WTC11 (cell line): ENCODE results near the gene CALCB. TPM values are rescaled to one million over a fixed set of nuclear protein-coding genes. Genes with fewer than 3 reads are reported as not detected.

Experiments
- ATAC-seq: fragments of 200-7000 bp; cut with Tn5 transposase; 2 replicates; pipeline ENCODE4 v1.10.0; 2021; ENCODE audit warnings: mild to moderate bottlenecking, moderate library complexity
- CTCF ChIA-PET: fragments of 300-600 bp; sonication (Branson Sonifier 250); formaldehyde crosslinking; loops from one replicate; lab custom pipeline; 2021; ENCODE audit warnings: antibody characterized with exemption; lab: Charles Lee
- POLR2A ChIA-PET: fragments of 350-600 bp; sonication (Branson Sonifier 250); formaldehyde crosslinking; loops from one replicate; lab custom pipeline; 2021; ENCODE audit warnings: antibody characterized with exemption; lab: Charles Lee
- DNase-seq: peaks from one replicate; pipeline ENCODE4 v3.0.0; 2021; ENCODE audit warnings: low spot score
- H3K27ac Mint-ChIP-seq: 2 replicates; pipeline ENCODE4 v1.8.0; 2021; ENCODE audit warnings: mixed read lengths
- H3K27me3 Mint-ChIP-seq: 2 replicates; pipeline ENCODE4 v1.8.0; 2021; ENCODE audit warnings: low read depth, mild to moderate bottlenecking, moderate library complexity, mixed read lengths
- H3K36me3 Mint-ChIP-seq: 2 replicates; pipeline ENCODE4 v1.8.0; 2021; ENCODE audit warnings: mixed read lengths
- H3K4me1 Mint-ChIP-seq: 2 replicates; pipeline ENCODE4 v1.8.0; 2022; ENCODE audit warnings: mixed read lengths
- H3K4me3 Mint-ChIP-seq: 2 replicates; pipeline ENCODE4 v1.8.0; 2021; ENCODE audit warnings: mild to moderate bottlenecking, moderate library complexity, mixed read lengths
- H3K9me3 Mint-ChIP-seq: 2 replicates; pipeline ENCODE4 v1.8.0; 2021; ENCODE audit warnings: mixed read lengths
- AFF4 ChIP-seq: sonication (generic); formaldehyde crosslinking; IDR thresholded peaks from 2 replicates; pipeline ENCODE4 v1.8.1; 2023; ENCODE audit warnings: mild to moderate bottlenecking, missing genetic modification reagents, borderline replicate concordance
- ESRRA ChIP-seq: sonication (generic); formaldehyde crosslinking; IDR thresholded peaks from 2 replicates; pipeline ENCODE4 v1.8.1; 2022; ENCODE audit warnings: mild to moderate bottlenecking, missing genetic modification reagents, borderline replicate concordance
- FOXJ3 ChIP-seq: sonication (generic); formaldehyde crosslinking; IDR thresholded peaks from 2 replicates; pipeline ENCODE4 v1.9.0; 2021; ENCODE audit warnings: missing genetic modification reagents, mild to moderate bottlenecking, borderline replicate concordance
- JAZF1 ChIP-seq: fragments of 250-450 bp; sonication (Bioruptor Pico); IDR thresholded peaks from 2 replicates; pipeline ENCODE4 v1.9.0; 2021; ENCODE audit warnings: moderate library complexity, mild to moderate bottlenecking, inconsistent platforms
- KAT7 ChIP-seq: sonication (generic); formaldehyde crosslinking; IDR thresholded peaks from 2 replicates; pipeline ENCODE4 v1.8.1; 2023; ENCODE audit warnings: missing genetic modification reagents, mild to moderate bottlenecking, borderline replicate concordance
- NFE2L1 ChIP-seq: sonication (generic); formaldehyde crosslinking; IDR thresholded peaks from 2 replicates; pipeline ENCODE4 v1.8.1; 2023; ENCODE audit warnings: missing genetic modification reagents
- NR2C2 ChIP-seq: sonication (generic); formaldehyde crosslinking; IDR thresholded peaks from 2 replicates; pipeline ENCODE4 v1.8.0; 2022; ENCODE audit warnings: mild to moderate bottlenecking, missing genetic modification reagents
- PRRX2 ChIP-seq: fragments of 250-450 bp; sonication (Bioruptor Pico); IDR thresholded peaks from 2 replicates; pipeline ENCODE4 v1.8.0; 2021; ENCODE audit warnings: mild to moderate bottlenecking
- total RNA-seq: library from RNA; stranded (reverse); gene quantifications from 3 replicates; pipeline ENCODE4 v1.2.3, GENCODE V29; 2021
- TF ChIP-seq, protein P1 (sequence below): sonication (generic); formaldehyde crosslinking; IDR thresholded peaks from 2 replicates; pipeline ENCODE4 v1.8.0; 2022; ENCODE audit warnings: missing genetic modification reagents
- TF ChIP-seq, protein P2 (sequence below): sonication (generic); formaldehyde crosslinking; IDR thresholded peaks from 2 replicates; pipeline ENCODE4 v1.8.1; 2023; ENCODE audit warnings: mild to moderate bottlenecking, missing genetic modification reagents
- TF ChIP-seq, protein P3 (sequence below): fragments of 250-450 bp; sonication (Bioruptor Pico); IDR thresholded peaks from 2 replicates; pipeline ENCODE4 v1.9.0; 2021; ENCODE audit warnings: mild to moderate bottlenecking, borderline replicate concordance
- TF ChIP-seq, protein P4 (sequence below): sonication (generic); formaldehyde crosslinking; IDR thresholded peaks from 2 replicates; pipeline ENCODE4 v1.8.0; 2023; ENCODE audit warnings: missing genetic modification reagents

The CALCB gene
- total RNA-seq, 1 experiment from 2014 or later, result 3.2 TPM

GRCh38 chr11:15119352-15119751, 46.0 kb downstream of the CALCB start (continued):
- TF ChIP-seq, protein P1, sequence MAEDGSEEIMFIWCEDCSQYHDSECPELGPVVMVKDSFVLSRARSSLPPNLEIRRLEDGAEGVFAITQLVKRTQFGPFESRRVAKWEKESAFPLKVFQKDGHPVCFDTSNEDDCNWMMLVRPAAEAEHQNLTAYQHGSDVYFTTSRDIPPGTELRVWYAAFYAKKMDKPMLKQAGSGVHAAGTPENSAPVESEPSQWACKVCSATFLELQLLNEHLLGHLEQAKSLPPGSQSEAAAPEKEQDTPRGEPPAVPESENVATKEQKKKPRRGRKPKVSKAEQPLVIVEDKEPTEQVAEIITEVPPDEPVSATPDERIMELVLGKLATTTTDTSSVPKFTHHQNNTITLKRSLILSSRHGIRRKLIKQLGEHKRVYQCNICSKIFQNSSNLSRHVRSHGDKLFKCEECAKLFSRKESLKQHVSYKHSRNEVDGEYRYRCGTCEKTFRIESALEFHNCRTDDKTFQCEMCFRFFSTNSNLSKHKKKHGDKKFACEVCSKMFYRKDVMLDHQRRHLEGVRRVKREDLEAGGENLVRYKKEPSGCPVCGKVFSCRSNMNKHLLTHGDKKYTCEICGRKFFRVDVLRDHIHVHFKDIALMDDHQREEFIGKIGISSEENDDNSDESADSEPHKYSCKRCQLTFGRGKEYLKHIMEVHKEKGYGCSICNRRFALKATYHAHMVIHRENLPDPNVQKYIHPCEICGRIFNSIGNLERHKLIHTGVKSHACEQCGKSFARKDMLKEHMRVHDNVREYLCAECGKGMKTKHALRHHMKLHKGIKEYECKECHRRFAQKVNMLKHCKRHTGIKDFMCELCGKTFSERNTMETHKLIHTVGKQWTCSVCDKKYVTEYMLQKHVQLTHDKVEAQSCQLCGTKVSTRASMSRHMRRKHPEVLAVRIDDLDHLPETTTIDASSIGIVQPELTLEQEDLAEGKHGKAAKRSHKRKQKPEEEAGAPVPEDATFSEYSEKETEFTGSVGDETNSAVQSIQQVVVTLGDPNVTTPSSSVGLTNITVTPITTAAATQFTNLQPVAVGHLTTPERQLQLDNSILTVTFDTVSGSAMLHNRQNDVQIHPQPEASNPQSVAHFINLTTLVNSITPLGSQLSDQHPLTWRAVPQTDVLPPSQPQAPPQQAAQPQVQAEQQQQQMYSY (CRISPR knock-in tag), result no peak
- TF ChIP-seq, protein P2, sequence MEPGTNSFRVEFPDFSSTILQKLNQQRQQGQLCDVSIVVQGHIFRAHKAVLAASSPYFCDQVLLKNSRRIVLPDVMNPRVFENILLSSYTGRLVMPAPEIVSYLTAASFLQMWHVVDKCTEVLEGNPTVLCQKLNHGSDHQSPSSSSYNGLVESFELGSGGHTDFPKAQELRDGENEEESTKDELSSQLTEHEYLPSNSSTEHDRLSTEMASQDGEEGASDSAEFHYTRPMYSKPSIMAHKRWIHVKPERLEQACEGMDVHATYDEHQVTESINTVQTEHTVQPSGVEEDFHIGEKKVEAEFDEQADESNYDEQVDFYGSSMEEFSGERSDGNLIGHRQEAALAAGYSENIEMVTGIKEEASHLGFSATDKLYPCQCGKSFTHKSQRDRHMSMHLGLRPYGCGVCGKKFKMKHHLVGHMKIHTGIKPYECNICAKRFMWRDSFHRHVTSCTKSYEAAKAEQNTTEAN, result no peak
- no peak for TF ChIP-seq KAT7 (CRISPR knock-in tag)

DNA sequence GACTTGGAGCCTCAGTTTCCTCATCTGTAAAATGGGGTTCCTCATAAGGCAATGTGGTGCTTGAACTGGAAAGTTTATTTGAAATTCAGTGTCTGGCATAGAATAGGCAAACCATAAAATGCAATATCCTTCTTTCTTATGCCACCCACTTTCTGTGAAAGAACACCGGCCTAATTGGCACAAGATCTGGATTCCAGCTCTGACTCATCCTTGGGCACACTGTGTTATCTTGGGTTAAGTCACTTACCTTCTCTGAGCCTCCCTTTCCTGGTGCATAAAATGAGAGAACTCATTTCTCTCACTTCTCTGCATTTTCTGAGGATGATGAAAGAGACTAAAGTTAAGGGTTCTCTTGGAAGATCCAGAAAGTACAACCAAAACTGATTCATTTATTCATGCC, 46.4 kb downstream of the CALCB start:
- ATAC-seq, result no peak
- Mint-ChIP-seq H3K27ac (no peak overlapping the region), H3K4me1 (peaks cover 3% of the 10 kb centered on the region), H3K36me3 (no peaks in the 10 kb centered on the region), H3K4me3 (no peak overlapping the region), H3K27me3 (peaks cover 16% of the 10 kb centered on the region), H3K9me3 (no peaks in the 10 kb centered on the region)
- CTCF ChIA-PET, result no interaction called here
- POLR2A ChIA-PET, result no interaction called here
- DNase-seq, result no peak
- TF ChIP-seq FOXJ3, result no peak
- no peak for TF ChIP-seq PRRX2 (CRISPR knock-in tag)
- no peak for TF ChIP-seq AFF4
- no peak for TF ChIP-seq NFE2L1 (CRISPR knock-in tag)
- no peak for TF ChIP-seq JAZF1 (CRISPR knock-in tag)
- TF ChIP-seq ESRRA (CRISPR knock-in tag), result no peak
- TF ChIP-seq, protein P3, sequence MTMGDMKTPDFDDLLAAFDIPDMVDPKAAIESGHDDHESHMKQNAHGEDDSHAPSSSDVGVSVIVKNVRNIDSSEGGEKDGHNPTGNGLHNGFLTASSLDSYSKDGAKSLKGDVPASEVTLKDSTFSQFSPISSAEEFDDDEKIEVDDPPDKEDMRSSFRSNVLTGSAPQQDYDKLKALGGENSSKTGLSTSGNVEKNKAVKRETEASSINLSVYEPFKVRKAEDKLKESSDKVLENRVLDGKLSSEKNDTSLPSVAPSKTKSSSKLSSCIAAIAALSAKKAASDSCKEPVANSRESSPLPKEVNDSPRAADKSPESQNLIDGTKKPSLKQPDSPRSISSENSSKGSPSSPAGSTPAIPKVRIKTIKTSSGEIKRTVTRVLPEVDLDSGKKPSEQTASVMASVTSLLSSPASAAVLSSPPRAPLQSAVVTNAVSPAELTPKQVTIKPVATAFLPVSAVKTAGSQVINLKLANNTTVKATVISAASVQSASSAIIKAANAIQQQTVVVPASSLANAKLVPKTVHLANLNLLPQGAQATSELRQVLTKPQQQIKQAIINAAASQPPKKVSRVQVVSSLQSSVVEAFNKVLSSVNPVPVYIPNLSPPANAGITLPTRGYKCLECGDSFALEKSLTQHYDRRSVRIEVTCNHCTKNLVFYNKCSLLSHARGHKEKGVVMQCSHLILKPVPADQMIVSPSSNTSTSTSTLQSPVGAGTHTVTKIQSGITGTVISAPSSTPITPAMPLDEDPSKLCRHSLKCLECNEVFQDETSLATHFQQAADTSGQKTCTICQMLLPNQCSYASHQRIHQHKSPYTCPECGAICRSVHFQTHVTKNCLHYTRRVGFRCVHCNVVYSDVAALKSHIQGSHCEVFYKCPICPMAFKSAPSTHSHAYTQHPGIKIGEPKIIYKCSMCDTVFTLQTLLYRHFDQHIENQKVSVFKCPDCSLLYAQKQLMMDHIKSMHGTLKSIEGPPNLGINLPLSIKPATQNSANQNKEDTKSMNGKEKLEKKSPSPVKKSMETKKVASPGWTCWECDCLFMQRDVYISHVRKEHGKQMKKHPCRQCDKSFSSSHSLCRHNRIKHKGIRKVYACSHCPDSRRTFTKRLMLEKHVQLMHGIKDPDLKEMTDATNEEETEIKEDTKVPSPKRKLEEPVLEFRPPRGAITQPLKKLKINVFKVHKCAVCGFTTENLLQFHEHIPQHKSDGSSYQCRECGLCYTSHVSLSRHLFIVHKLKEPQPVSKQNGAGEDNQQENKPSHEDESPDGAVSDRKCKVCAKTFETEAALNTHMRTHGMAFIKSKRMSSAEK (CRISPR knock-in tag), result no peak
- no peak for TF ChIP-seq NR2C2 (CRISPR knock-in tag)
- TF ChIP-seq, protein P4, sequence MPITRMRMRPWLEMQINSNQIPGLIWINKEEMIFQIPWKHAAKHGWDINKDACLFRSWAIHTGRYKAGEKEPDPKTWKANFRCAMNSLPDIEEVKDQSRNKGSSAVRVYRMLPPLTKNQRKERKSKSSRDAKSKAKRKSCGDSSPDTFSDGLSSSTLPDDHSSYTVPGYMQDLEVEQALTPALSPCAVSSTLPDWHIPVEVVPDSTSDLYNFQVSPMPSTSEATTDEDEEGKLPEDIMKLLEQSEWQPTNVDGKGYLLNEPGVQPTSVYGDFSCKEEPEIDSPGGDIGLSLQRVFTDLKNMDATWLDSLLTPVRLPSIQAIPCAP (CRISPR knock-in tag), result no peak
